ENCODE measurements around the gene REELD1.

GRCh38 chr4:146178126-146178525, 36.2 kb upstream of the REELD1 start:
- no peak for TF ChIP-seq CTCF (IDR thresholded peaks at IDR 0.05)
- TF ChIP-seq POLR2A (IDR thresholded peaks at IDR 0.05): no peak

Data from adrenal gland (tissue), 5 donors.